NB4 (cell line): ENCODE measurements around the gene TMEM273.

Experiments used
- POLR2A ChIP-seq: IDR thresholded peaks from 2 replicates; pipeline ENCODE4 v1.6.1; 2011; ENCODE audit warnings: mild to moderate bottlenecking; ENCODE audit not compliant: insufficient read length; ENCODE audit errors: extremely low read depth
- TF ChIP-seq, protein P1 (sequence below): IDR thresholded peaks from one replicate; pipeline ENCODE4 v1.5.1; 2012; ENCODE audit warnings: low read depth, low read length
- TF ChIP-seq, protein P2 (sequence below): IDR thresholded peaks from 2 replicates; pipeline ENCODE4 v1.6.1; 2011; ENCODE audit warnings: low read depth, low read length

DNA sequence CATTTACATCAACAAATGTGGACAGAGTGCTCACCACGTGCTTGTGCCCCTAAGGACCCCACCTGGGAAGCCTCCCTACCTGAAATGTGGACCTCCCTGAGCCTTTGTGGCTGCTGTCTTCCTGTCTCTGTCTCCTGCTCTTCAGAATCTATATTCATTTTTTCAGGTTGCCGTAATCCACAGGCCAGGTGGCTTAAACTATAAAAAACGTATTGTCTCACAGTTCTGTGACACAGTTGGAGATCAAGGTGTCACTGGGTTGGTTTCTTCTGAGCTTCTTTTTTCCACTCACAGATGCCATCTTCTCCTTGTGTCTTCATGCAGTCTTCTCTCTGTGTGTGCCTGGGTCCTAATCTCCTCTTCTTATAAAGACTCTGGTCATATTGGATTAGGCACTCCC, 67.3 kb downstream of the TMEM273 start:
- TF ChIP-seq, protein P1, sequence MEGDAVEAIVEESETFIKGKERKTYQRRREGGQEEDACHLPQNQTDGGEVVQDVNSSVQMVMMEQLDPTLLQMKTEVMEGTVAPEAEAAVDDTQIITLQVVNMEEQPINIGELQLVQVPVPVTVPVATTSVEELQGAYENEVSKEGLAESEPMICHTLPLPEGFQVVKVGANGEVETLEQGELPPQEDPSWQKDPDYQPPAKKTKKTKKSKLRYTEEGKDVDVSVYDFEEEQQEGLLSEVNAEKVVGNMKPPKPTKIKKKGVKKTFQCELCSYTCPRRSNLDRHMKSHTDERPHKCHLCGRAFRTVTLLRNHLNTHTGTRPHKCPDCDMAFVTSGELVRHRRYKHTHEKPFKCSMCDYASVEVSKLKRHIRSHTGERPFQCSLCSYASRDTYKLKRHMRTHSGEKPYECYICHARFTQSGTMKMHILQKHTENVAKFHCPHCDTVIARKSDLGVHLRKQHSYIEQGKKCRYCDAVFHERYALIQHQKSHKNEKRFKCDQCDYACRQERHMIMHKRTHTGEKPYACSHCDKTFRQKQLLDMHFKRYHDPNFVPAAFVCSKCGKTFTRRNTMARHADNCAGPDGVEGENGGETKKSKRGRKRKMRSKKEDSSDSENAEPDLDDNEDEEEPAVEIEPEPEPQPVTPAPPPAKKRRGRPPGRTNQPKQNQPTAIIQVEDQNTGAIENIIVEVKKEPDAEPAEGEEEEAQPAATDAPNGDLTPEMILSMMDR = no peak
- TF ChIP-seq POLR2A = no peak
- TF ChIP-seq, protein P2, sequence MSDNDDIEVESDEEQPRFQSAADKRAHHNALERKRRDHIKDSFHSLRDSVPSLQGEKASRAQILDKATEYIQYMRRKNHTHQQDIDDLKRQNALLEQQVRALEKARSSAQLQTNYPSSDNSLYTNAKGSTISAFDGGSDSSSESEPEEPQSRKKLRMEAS = no peak
